ENCODE measurements around the gene ANO10.
"Not testable (repeated sequence)": the region's sequence is repeated elsewhere in the genome, so short reads cannot be mapped to it uniquely, and the experiment has no call there.

ANO10 gene

DNA sequence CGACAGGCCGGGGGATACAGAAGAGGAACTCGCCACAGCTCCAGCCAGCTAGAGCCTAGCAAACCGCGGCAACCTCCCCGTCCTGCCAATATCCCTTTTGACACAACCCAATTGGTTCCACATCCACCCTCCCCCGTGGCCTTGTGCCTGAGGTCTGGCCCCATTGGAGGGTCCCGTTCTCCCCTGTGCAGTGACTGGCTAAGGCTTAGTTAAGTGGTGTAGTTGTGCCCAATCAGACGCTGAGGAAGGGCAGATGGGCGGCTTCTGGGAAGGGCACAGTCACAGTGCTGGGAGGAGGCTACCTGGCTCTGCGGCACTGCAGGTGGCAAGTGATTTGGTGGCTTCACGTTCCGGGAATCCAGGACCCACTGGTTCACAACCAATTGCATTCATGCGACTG lies 256.9 kb downstream of the ANO10 start:
- in situ Hi-C loops (cut with MboI; ENCODE audit: low sequenced_read_pairs), result no loop called here
- Histone ChIP-seq H3K9me3 (no peaks in the 10 kb centered on the region), H3K4me1 (no peaks in the 10 kb centered on the region), H3K4me3 (no peak overlapping the region), H3K27me3 (ENCODE audit: low read depth) (no peaks in the 10 kb centered on the region), H3K36me3 (replicated peaks) (no peaks in the 10 kb centered on the region)
- DNase-seq (ENCODE audit: low spot score in 2 of 2), result no peak

DNA sequence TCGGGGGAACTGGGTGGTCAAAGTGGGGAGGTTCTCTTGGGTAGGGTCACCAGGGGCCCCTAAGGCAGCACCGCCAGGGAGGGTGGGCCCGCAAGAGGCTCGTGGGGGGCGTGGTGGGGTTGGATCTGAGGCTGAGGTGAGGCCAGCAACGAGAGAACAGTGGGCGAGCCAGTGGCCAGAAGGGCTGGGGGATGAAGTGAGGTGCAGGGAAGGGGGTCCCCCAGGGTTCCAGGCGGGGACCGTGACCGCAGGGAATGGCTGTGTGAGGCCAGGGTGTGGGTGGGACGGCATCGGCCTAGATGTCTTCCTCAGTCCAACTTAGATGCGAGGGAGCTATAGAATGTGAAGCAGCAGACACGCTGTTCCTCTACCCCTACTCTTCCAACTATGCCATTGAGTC lies 257.3 kb downstream of the ANO10 start:
- Histone ChIP-seq H3K4me3 (no peak overlapping the region), H3K4me1 (no peaks in the 10 kb centered on the region), H3K9me3 (no peaks in the 10 kb centered on the region), H3K27me3 (ENCODE audit: low read depth) (no peaks in the 10 kb centered on the region), H3K36me3 (replicated peaks) (no peaks in the 10 kb centered on the region)
- in situ Hi-C loops (cut with MboI; ENCODE audit: low sequenced_read_pairs), result no loop called here
- DNase-seq (ENCODE audit: low spot score in 2 of 2), result no peak

DNA sequence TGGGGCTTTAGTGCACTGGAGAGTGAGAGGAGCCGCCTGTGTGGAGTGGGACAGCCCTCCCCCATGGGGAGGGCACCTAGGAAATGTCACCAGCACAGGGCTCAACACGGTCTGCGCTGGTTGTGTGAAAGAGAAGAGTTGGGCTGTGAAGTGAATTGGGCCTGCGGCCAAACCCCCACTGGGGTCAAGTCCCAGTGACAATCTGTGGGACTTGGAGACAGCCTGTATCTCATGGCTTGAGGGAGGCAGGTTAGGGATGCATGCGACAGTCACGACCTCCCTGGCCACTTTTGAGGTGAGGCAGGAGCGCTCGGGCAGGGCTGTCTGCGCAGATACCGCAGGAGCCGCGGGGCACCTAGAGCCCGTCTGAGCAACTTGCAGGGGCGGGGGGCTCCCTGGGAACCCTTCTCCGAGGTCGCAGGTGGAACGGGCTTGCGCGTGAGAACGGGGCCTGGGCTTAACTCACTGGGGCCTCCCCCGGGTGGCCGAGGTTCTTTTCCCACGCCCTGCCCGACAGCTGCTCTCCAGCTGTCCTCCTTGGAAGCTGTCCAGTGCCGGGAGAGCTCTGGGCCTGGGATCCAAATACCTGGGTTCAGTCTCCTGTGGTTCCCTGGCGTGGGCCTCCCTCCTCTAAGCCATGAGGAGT lies 258.1 kb downstream of the ANO10 start:
- no peak for DNase-seq (ENCODE audit: low spot score in 2 of 2)
- no peaks in the 10 kb centered on the region for H3K36me3 ChIP-seq (replicated peaks)
- no peaks in the 10 kb centered on the region for H3K4me1 ChIP-seq
- no peak overlapping the region for H3K4me3 ChIP-seq
- in situ Hi-C loops (cut with MboI; ENCODE audit: low sequenced_read_pairs), result no loop called here
- H3K9me3 ChIP-seq, result no peaks in the 10 kb centered on the region
- H3K27me3 ChIP-seq (ENCODE audit: low read depth), result no peaks in the 10 kb centered on the region

DNA sequence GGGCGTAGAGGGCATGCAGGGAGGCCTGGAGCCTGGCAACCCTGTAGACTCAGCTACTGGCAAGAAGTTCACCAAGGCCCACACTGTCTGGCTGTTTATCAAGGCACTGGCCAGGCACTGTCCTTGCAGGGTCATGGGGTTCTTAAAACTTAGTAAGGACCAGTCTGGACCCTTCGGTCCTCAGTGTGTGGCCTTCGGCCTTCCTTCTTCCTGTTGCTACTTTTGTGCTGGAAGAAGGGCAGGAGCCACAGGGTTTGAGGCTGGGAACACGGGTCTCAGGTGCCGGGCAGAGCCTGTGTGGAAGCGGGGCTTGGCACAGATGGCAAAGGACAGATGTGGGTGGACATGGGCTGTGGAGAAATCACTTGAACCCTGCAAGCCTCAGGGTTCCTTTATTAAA lies 258.9 kb downstream of the ANO10 start:
- no peaks in the 10 kb centered on the region for H3K27me3 ChIP-seq (ENCODE audit: low read depth)
- no peaks in the 10 kb centered on the region for H3K36me3 ChIP-seq (replicated peaks)
- H3K4me1 ChIP-seq, result no peaks in the 10 kb centered on the region
- in situ Hi-C loops (cut with MboI; ENCODE audit: low sequenced_read_pairs), result no loop called here
- H3K9me3 ChIP-seq, result no peaks in the 10 kb centered on the region
- H3K4me3 ChIP-seq, result no peak overlapping the region
- no peak for DNase-seq (ENCODE audit: low spot score in 2 of 2)

DNA sequence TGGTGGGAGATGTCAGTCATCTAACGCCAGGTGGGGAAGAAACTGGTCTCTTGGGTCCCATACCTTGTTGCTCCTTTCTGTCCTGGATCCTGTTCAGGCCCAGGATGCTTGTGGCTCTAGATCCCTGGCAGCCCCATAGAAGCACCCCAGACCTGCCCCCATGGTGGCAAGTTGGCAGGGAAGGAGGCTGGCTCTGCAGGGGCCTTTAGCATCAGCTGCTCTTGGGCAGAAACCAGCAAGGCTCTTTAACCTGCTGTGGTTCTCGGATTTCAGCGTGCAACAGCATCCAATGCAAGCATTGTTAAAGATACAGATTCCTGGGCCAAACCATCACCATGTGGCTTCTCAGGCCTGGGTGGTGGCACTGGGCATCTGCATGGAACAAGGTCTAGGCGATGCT lies 259.6 kb downstream of the ANO10 start:
- Histone ChIP-seq H3K27me3 (ENCODE audit: low read depth) (no peaks in the 10 kb centered on the region), H3K9me3 (no peaks in the 10 kb centered on the region), H3K4me1 (no peaks in the 10 kb centered on the region), H3K4me3 (no peak overlapping the region), H3K36me3 (replicated peaks) (no peaks in the 10 kb centered on the region)
- no peak for DNase-seq (ENCODE audit: low spot score in 2 of 2)
- in situ Hi-C loops (cut with MboI; ENCODE audit: low sequenced_read_pairs), result no loop called here

DNA sequence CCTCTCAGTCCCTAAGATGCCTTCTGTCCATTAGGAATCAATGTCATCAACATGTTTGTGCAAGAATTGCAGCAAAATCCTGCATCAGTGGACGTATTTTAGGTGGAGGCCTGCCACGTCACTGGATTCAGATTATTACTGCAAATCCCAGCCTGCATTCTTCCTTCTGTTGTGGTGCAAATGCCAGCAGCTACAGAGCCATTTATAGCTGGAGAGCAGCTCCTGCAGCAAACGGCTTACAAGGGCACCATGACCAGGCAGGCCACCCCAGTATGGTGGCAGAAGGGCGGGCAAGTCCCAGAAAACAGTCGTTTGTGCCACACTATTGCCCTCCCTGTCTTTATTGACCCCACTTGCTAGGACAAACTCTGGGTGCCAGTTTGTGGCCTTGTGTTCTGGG lies 260.7 kb downstream of the ANO10 start:
- Histone ChIP-seq H3K9me3 (no peaks in the 10 kb centered on the region), H3K27me3 (ENCODE audit: low read depth) (no peaks in the 10 kb centered on the region), H3K4me3 (no peak overlapping the region), H3K4me1 (no peaks in the 10 kb centered on the region), H3K36me3 (replicated peaks) (no peaks in the 10 kb centered on the region)
- DNase-seq (ENCODE audit: low spot score in 2 of 2), result no peak
- in situ Hi-C loops (cut with MboI; ENCODE audit: low sequenced_read_pairs), result no loop called here

DNA sequence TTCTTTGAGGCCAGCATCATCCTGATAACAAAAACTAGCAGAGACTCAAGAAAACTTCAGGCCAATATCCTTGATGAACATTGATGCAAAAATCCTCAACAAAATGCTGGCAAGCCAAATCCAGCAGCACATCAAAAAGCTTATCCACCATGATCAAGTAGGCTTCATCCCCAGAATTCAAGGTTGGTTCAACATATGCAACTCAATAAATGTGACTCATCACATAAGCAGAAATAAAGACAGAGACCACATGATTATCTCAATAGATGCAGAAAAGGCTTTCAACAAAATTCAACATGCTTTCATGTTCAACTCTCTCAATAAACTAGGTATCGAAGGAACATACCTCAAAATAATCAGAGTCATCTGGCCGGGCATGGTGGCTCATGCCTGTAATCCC lies 265.8 kb downstream of the ANO10 start:
- DNase-seq (ENCODE audit: low spot score in 2 of 2); H3K9me3 ChIP-seq; H3K27me3 ChIP-seq (ENCODE audit: low read depth); H3K4me1 ChIP-seq; H3K4me3 ChIP-seq; in situ Hi-C loops (cut with MboI; ENCODE audit: low sequenced_read_pairs); H3K36me3 ChIP-seq (replicated peaks): not testable (repeated sequence)

DNA sequence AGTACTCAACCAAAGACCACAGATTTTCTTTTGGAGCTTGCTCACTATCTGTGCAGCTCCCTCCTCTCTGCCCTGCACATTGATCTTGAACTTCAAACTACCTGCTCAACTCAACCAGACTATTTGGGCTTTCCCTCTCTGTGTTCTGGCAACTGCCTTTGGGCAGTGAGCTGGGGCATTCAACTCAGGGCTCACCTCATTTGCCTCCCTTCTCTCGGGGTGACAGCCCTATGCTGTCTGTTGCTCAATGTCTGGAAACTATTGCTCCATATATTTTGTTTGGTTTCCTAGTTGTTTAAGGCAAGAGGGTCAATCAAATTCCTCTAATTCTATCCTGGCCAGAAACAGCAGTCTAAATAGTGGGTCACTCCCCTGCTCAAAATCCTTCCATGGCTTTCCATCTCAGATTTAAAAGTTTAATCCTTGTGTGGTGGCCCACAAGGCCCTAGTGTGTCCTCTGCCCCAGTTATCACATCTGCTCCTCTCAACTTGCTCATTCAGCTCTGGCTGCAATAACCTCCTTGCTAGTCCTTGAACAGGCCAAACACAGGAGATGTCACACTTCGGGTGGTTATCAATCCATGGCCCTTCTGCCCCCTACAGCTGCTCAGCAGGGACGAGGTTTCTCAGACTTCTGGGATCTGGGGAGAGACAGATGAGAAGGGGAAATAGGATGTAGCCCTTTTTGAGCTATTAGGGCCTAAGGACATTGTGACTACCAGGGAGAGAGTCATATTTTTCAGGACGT lies 267.7 kb downstream of the ANO10 start:
- no peaks in the 10 kb centered on the region for H3K36me3 ChIP-seq (replicated peaks)
- in situ Hi-C loops (cut with MboI; ENCODE audit: low sequenced_read_pairs), result no loop called here
- H3K27me3 ChIP-seq (ENCODE audit: low read depth), result no peaks in the 10 kb centered on the region
- no peaks in the 10 kb centered on the region for H3K4me1 ChIP-seq
- no peaks in the 10 kb centered on the region for H3K9me3 ChIP-seq
- no peak overlapping the region for H3K4me3 ChIP-seq
- no peak for DNase-seq (ENCODE audit: low spot score in 2 of 2)

DNA sequence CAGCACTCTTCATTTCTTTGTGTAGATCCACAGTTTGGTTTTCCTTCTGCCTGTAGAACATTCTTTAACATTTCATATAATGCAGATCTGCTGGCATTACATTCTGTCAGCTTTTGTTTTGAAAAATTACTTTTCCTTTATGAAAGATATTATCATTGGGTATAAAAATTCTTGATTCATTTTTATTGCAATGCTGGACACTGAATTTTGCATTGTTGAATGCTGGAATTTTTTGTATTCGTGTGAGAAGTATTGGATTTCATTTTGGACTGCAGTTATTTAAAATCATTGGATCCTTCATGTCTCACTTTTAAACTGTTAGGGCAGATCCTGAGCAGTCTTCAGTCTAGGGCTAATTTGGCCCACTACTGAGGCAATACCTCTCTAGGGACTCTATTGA lies 268.4 kb downstream of the ANO10 start:
- H3K36me3 ChIP-seq (replicated peaks), result peaks cover 4% of the 10 kb centered on the region; the same call in 1 of the 2 replicates
- no peaks in the 10 kb centered on the region for H3K27me3 ChIP-seq (ENCODE audit: low read depth)
- DNase-seq (ENCODE audit: low spot score in 2 of 2), result no peak
- no peaks in the 10 kb centered on the region for H3K4me1 ChIP-seq
- in situ Hi-C loops (cut with MboI; ENCODE audit: low sequenced_read_pairs), result no loop called here
- no peak overlapping the region for H3K4me3 ChIP-seq
- H3K9me3 ChIP-seq, result no peaks in the 10 kb centered on the region

DNA sequence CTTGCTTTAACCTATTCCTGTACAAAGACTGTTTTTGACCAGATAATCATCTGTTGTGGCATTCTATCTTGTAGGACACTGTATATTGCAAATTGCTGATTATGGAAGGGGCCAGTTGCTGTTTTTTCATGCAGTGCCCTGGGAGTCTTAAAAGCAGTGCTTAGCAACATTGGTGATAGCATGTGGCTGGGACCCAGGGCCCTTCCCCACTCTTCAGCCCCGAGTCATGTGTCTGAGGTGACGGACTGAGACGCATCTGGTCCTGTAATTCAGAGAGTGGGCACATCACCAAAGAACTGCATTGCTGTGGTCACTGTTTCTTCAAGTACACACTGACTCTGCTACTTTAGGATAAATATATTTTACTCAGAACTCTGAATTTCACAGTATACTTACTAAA lies 272.1 kb downstream of the ANO10 start:
- H3K4me3 ChIP-seq, result no peak overlapping the region
- no peaks in the 10 kb centered on the region for H3K4me1 ChIP-seq
- no peak for DNase-seq (ENCODE audit: low spot score in 2 of 2)
- peaks cover 16% of the 10 kb centered on the region for H3K36me3 ChIP-seq (replicated peaks)
- H3K9me3 ChIP-seq, result no peaks in the 10 kb centered on the region
- in situ Hi-C loops (cut with MboI; ENCODE audit: low sequenced_read_pairs), result no loop called here
- no peaks in the 10 kb centered on the region for H3K27me3 ChIP-seq (ENCODE audit: low read depth)

DNA sequence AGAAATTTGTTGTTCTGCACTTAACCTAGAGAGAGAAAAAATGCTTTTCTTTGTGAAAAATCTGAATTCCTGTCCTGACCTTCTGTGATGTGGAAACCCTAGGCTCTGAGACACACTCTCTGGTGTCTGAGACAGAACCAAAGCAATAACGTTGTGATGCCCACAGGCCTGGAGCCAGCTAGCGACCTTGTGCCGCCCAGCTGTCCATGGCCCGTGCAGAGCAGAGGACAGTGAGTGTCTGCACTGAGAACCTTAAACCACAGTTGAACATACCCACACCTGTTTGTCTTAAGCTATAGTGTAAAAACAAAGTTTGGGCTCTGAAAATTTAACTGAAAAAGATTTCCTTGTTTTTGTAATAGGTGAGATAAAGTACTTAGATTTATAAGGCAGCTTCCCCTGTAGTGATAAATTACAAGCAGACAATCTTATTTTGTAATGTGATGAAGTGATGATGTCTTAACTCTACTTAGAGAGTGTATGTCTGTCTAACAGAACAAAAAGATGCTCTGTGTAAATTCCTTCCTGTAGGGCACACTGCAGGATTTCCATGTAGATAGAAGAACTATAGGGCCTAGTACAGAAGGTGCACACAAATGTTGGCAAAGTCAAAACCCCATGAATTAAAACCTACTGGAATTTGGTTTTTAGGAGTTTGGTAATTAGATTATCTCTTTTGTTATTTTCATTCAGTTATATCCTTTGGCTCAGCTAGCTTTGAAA lies 272.8 kb downstream of the ANO10 start:
- no peak for DNase-seq (ENCODE audit: low spot score in 2 of 2)
- Histone ChIP-seq H3K4me3 (no peak overlapping the region), H3K4me1 (no peaks in the 10 kb centered on the region), H3K36me3 (replicated peaks) (peaks cover 18% of the 10 kb centered on the region), H3K9me3 (no peaks in the 10 kb centered on the region), H3K27me3 (ENCODE audit: low read depth) (no peaks in the 10 kb centered on the region)
- in situ Hi-C loops (cut with MboI; ENCODE audit: low sequenced_read_pairs), result no loop called here

DNA sequence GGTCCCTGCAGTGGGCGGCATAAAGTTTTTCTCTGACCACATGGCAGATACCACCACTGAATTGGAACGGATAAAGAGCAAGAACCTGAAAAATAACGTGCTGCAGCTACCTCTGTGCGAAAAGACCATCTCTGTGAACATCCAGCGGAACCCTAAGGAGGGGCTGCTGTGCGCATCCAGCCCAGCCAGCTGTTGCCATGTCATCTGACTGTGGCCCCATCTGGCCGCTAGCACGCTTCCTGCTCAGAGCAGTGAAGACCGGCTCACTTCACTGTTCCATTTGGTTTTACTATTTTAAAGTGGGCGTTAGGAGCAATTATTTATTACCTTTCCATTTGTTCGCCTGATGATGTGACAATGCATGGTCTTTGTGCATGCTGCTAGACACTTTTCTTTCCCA lies 273.5 kb downstream of the ANO10 start:
- no peaks in the 10 kb centered on the region for H3K9me3 ChIP-seq
- no peak for DNase-seq (ENCODE audit: low spot score in 2 of 2)
- H3K36me3 ChIP-seq (replicated peaks), result peaks cover 19% of the 10 kb centered on the region
- in situ Hi-C loops (cut with MboI; ENCODE audit: low sequenced_read_pairs), result no loop called here
- no peaks in the 10 kb centered on the region for H3K27me3 ChIP-seq (ENCODE audit: low read depth)
- no peak overlapping the region for H3K4me3 ChIP-seq
- no peaks in the 10 kb centered on the region for H3K4me1 ChIP-seq

DNA sequence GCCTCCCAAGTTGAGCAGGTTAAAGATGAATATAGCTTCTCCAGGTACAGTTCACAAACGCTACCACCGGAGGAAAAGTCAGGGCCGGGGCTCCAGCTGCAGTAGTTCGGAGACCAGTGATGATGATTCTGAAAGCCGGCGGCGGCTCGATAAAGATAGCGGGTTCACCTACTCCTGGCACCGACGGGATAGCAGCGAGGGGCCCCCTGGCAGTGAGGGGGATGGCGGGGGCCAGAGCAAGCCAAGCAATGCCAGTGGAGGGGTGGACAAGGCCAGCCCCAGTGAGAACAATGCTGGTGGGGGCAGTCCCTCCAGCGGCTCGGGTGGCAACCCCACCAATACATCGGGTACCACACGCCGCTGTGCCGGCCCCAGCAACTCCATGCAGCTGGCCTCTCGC lies 274.0 kb downstream of the ANO10 start:
- Histone ChIP-seq H3K4me3 (no peak overlapping the region), H3K27me3 (ENCODE audit: low read depth) (no peaks in the 10 kb centered on the region), H3K4me1 (no peaks in the 10 kb centered on the region), H3K9me3 (no peaks in the 10 kb centered on the region), H3K36me3 (replicated peaks) (peaks cover 21% of the 10 kb centered on the region)
- in situ Hi-C loops (cut with MboI; ENCODE audit: low sequenced_read_pairs), result no loop called here
- DNase-seq (ENCODE audit: low spot score in 2 of 2), result no peak

DNA sequence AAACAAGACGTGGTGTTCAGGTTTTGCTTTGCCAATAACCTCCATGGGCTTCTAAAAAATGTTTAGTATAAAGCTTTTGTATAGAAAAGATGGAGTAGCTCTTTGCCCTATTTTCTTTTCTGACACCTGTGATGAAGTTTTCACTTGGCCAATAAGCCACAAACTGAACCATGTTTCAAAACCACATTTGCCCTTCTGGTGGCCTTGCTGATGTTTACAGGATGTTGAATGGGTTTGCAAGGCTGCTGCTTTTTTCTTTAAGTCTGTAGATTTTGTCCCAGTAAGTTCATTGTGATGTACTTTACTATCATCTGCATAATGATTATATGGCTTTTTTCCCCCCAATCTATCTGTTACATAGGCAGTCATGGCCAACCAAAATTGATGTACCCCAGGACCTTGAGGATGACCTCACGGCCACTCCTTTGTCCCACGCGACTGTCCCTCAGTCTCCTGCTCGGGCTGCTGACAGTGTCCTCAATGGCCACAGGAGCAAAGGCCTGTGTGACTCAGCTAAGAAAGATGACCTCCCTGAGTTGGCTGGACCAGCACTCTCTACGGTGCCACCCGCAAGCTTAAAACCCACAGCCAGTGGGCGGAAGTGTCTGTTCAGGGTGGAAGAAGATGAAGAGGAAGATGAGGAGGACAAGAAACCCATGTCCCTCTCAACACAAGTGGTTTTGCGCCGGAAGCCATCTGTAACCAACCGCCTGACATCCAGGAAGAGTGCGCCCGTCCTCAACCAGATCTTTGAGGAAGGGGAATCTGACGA lies 274.6 kb downstream of the ANO10 start:
- Histone ChIP-seq H3K4me3 (no peak overlapping the region), H3K9me3 (no peaks in the 10 kb centered on the region), H3K36me3 (replicated peaks) (peaks cover 25% of the 10 kb centered on the region), H3K27me3 (ENCODE audit: low read depth) (no peaks in the 10 kb centered on the region), H3K4me1 (no peaks in the 10 kb centered on the region)
- in situ Hi-C loops (cut with MboI; ENCODE audit: low sequenced_read_pairs), result no loop called here
- no peak for DNase-seq (ENCODE audit: low spot score in 2 of 2)

All from HAP-1 (cell line).